Activated naive CD4-positive, alpha-beta T cell treated with anti-CD3 and anti-CD28 coated beads for 36 hours (primary cell): ENCODE measurements around the gene SNAP25. TPM values are rescaled to one million over a fixed set of nuclear protein-coding genes. Genes with fewer than 3 reads are reported as not detected.
A peak's percentile ranks its signal among the peaks of the same experiment; 100 is the strongest.

Source experiments
- CTCF ChIA-PET: fragments of 350-600 bp; sonication (Branson Sonifier 250); formaldehyde crosslinking; loops from one replicate; lab custom pipeline; 2021; ENCODE audit warnings: antibody characterized with exemption; lab: Charles Lee
- DNase-seq: peaks from one replicate; pipeline ENCODE4 v3.0.0-alpha.2; 2020
- H3K27ac Mint-ChIP-seq: one replicate; pipeline ENCODE4 v1.8.0; 2021; ENCODE audit warnings: mild to moderate bottlenecking, mixed read lengths
- H3K27me3 Mint-ChIP-seq: one replicate; pipeline ENCODE4 v1.8.0; 2021; ENCODE audit warnings: low read depth, mixed read lengths
- H3K36me3 Mint-ChIP-seq: one replicate; pipeline ENCODE4 v1.8.0; 2021; ENCODE audit warnings: low read depth, mixed read lengths
- H3K4me1 Mint-ChIP-seq: one replicate; pipeline ENCODE4 v1.8.0; 2021; ENCODE audit warnings: low read depth, mixed read lengths
- H3K4me3 Mint-ChIP-seq: one replicate; pipeline ENCODE4 v1.8.0; 2021; ENCODE audit warnings: mild to moderate bottlenecking, moderate library complexity, mixed read lengths
- H3K9me3 Mint-ChIP-seq: one replicate; pipeline ENCODE4 v1.8.0; 2021; ENCODE audit warnings: mixed read lengths
- intact Hi-C: fragments of 100-400 bp; cut with micrococcal nuclease; formaldehyde crosslinking; loops from one replicate; pipeline ENCODE4 v1.15.1; 2023
- total RNA-seq, 2 experiments: library from RNA; stranded (reverse); gene quantifications; one replicate each; pipeline ENCODE4 v1.2.3, GENCODE V29; 2021

The SNAP25 gene
- total RNA-seq, 2 experiments from 2014 or later: not detected

- Mint-ChIP-seq H3K9me3 (no peaks in the 10 kb centered on the region), H3K4me3 (no peak overlapping the region), H3K27me3 (peaks cover 29% of the 10 kb centered on the region), H3K36me3 (no peaks in the 10 kb centered on the region), H3K27ac (no peak overlapping the region), H3K4me1 (no peaks in the 10 kb centered on the region)
- intact Hi-C loops: loop anchor here (10.0 kb wide), 1 partner anchor 240 kb away; no protein-coding TSS in a partner anchor
- CTCF ChIA-PET: interaction anchor here (1.7 to 2.5 kb wide), 2 partner anchors 67 to 113 kb away, joined by 4 to 36 read pairs; no protein-coding TSS in a partner anchor
- no peak for DNase-seq
Observed at GRCh38 chr20:10315138-10315537, 96.5 kb downstream of the SNAP25 start.

- peaks cover 25% of the 10 kb centered on the region for H3K27me3 Mint-ChIP-seq
- peak; percentile 41 for DNase-seq
- H3K9me3 Mint-ChIP-seq: no peaks in the 10 kb centered on the region
- CTCF ChIA-PET: interaction anchor here (0.8 to 2.5 kb wide), 11 partner anchors 11 to 340 kb away, joined by 3 to 36 read pairs (median 4); no protein-coding TSS in a partner anchor
- no peak overlapping the region for H3K27ac Mint-ChIP-seq
- intact Hi-C loops: loop anchor here (1.0 to 10.0 kb wide), 4 partner anchors 42 to 238 kb away; no protein-coding TSS in a partner anchor
- no peak overlapping the region for H3K4me3 Mint-ChIP-seq
- no peaks in the 10 kb centered on the region for H3K36me3 Mint-ChIP-seq
- no peaks in the 10 kb centered on the region for H3K4me1 Mint-ChIP-seq
Observed at GRCh38 chr20:10316582-10316981, 98.0 kb downstream of the SNAP25 start.

GRCh38 chr20:10318291-10319024 lies 99.8 kb downstream of the SNAP25 start:
- CTCF ChIA-PET: interaction anchor here (0.8 to 1.0 kb wide), 2 partner anchors 15 to 108 kb away, joined by 3 read pairs; no protein-coding TSS in a partner anchor
- no peak overlapping the region for H3K4me3 Mint-ChIP-seq
- no peaks in the 10 kb centered on the region for H3K9me3 Mint-ChIP-seq
- H3K36me3 Mint-ChIP-seq: no peaks in the 10 kb centered on the region
- no peak overlapping the region for H3K27ac Mint-ChIP-seq
- no peaks in the 10 kb centered on the region for H3K4me1 Mint-ChIP-seq
- intact Hi-C loops: loop anchor here (10.0 kb wide), 1 partner anchor 236 kb away; no protein-coding TSS in a partner anchor
- no peak for DNase-seq
- H3K27me3 Mint-ChIP-seq: peaks cover 37% of the 10 kb centered on the region

GRCh38 chr20:10319855-10320254 lies 101.2 kb downstream of the SNAP25 start:
- Mint-ChIP-seq H3K27me3 (peaks cover 37% of the 10 kb centered on the region), H3K9me3 (no peaks in the 10 kb centered on the region), H3K4me3 (no peak overlapping the region), H3K4me1 (no peaks in the 10 kb centered on the region), H3K27ac (no peak overlapping the region), H3K36me3 (no peaks in the 10 kb centered on the region)
- intact Hi-C loops: loop anchor here (10.0 kb wide), 1 partner anchor 235 kb away; no protein-coding TSS in a partner anchor
- CTCF ChIA-PET: no interaction called here
- no peak for DNase-seq

- no peaks in the 10 kb centered on the region for H3K4me1 Mint-ChIP-seq
- H3K36me3 Mint-ChIP-seq: no peaks in the 10 kb centered on the region
- no peak overlapping the region for H3K4me3 Mint-ChIP-seq
- no peak overlapping the region for H3K27ac Mint-ChIP-seq
- no peaks in the 10 kb centered on the region for H3K9me3 Mint-ChIP-seq
- intact Hi-C loops: no loop called here
- peaks cover 30% of the 10 kb centered on the region for H3K27me3 Mint-ChIP-seq
- CTCF ChIA-PET: interaction anchor here (0.5 to 1.1 kb wide), 2 partner anchors 106 to 1091 kb away, joined by 3 to 4 read pairs; no protein-coding TSS in a partner anchor
- no peak for DNase-seq
Observed at GRCh38 chr20:10321138-10321717, 102.6 kb downstream of the SNAP25 start.

- Mint-ChIP-seq H3K4me1 (no peaks in the 10 kb centered on the region), H3K27me3 (peaks cover 32% of the 10 kb centered on the region), H3K4me3 (no peak overlapping the region), H3K27ac (no peak overlapping the region), H3K9me3 (no peaks in the 10 kb centered on the region), H3K36me3 (no peaks in the 10 kb centered on the region)
- DNase-seq: no peak
- intact Hi-C loops: no loop called here
- CTCF ChIA-PET: no interaction called here
Observed at GRCh38 chr20:10322073-10323012, 103.7 kb downstream of the SNAP25 start.

- Mint-ChIP-seq H3K4me1 (no peaks in the 10 kb centered on the region), H3K4me3 (no peak overlapping the region), H3K27me3 (peaks cover 32% of the 10 kb centered on the region), H3K9me3 (no peaks in the 10 kb centered on the region), H3K36me3 (no peaks in the 10 kb centered on the region), H3K27ac (no peak overlapping the region)
- no peak for DNase-seq
- CTCF ChIA-PET: no interaction called here
- intact Hi-C loops: no loop called here
Observed at GRCh38 chr20:10323729-10324128, 105.1 kb downstream of the SNAP25 start.

- CTCF ChIA-PET: no interaction called here
- H3K27ac Mint-ChIP-seq: no peak overlapping the region
- peaks cover 29% of the 10 kb centered on the region for H3K27me3 Mint-ChIP-seq
- no peaks in the 10 kb centered on the region for H3K9me3 Mint-ChIP-seq
- no peak for DNase-seq
- H3K36me3 Mint-ChIP-seq: no peaks in the 10 kb centered on the region
- intact Hi-C loops: no loop called here
- H3K4me3 Mint-ChIP-seq: no peak overlapping the region
- H3K4me1 Mint-ChIP-seq: no peaks in the 10 kb centered on the region
Observed at GRCh38 chr20:10324198-10324847, 105.7 kb downstream of the SNAP25 start.

- Mint-ChIP-seq H3K36me3 (no peaks in the 10 kb centered on the region), H3K27ac (no peak overlapping the region), H3K27me3 (peaks cover 3% of the 10 kb centered on the region), H3K4me3 (no peak overlapping the region), H3K9me3 (no peaks in the 10 kb centered on the region), H3K4me1 (no peaks in the 10 kb centered on the region)
- CTCF ChIA-PET: no interaction called here
- intact Hi-C loops: no loop called here
- no peak for DNase-seq
Observed at GRCh38 chr20:10328897-10329255, 110.2 kb downstream of the SNAP25 start.

- intact Hi-C loops: no loop called here
- no peaks in the 10 kb centered on the region for H3K36me3 Mint-ChIP-seq
- no peaks in the 10 kb centered on the region for H3K4me1 Mint-ChIP-seq
- no peaks in the 10 kb centered on the region for H3K9me3 Mint-ChIP-seq
- H3K27me3 Mint-ChIP-seq: peaks cover 6% of the 10 kb centered on the region
- CTCF ChIA-PET: no interaction called here
- DNase-seq: no peak
- no peak overlapping the region for H3K27ac Mint-ChIP-seq
- H3K4me3 Mint-ChIP-seq: no peak overlapping the region
Observed at GRCh38 chr20:10329387-10330005, 110.9 kb downstream of the SNAP25 start.

- H3K36me3 Mint-ChIP-seq: no peaks in the 10 kb centered on the region
Observed at GRCh38 chr20:10330071-10330470, 111.4 kb downstream of the SNAP25 start.

More at GRCh38 chr20:10330071-10330470, 111.4 kb downstream of the SNAP25 start:
- CTCF ChIA-PET: no interaction called here
- Mint-ChIP-seq H3K27ac (no peak overlapping the region), H3K4me3 (no peak overlapping the region), H3K4me1 (no peaks in the 10 kb centered on the region), H3K9me3 (no peaks in the 10 kb centered on the region), H3K27me3 (peaks cover 6% of the 10 kb centered on the region)
- intact Hi-C loops: no loop called here
- DNase-seq: no peak
